KMS-11 (cell line): Measurements from ENCODE around the gene NFATC2.

Experiments
- H2AFZ ChIP-seq: fragments of 200-600 bp; sonication (generic); 2 replicates; pipeline ENCODE4 v1.6.1; 2016; ENCODE audit warnings: antibody characterized with exemption, mixed run types, low read depth
- H3K27ac ChIP-seq: fragments of 200-600 bp; sonication (generic); 2 replicates; pipeline ENCODE4 v1.6.1; 2016; ENCODE audit warnings: mild to moderate bottlenecking, mixed run types
- H3K27me3 ChIP-seq: fragments of 200-600 bp; sonication (generic); 2 replicates; pipeline ENCODE4 v1.6.1; 2017; ENCODE audit warnings: mild to moderate bottlenecking, low read depth, mixed run types, moderate library complexity; ENCODE audit not compliant: insufficient read depth
- H3K36me3 ChIP-seq: fragments of 200-600 bp; sonication (generic); 2 replicates; pipeline ENCODE4 v1.6.1; 2017; ENCODE audit warnings: mild to moderate bottlenecking, mixed run types; ENCODE audit not compliant: insufficient read depth
- H3K4me1 ChIP-seq: fragments of 200-600 bp; sonication (generic); 2 replicates; pipeline ENCODE4 v1.6.1; 2016; ENCODE audit warnings: mild to moderate bottlenecking, low read depth, mixed run types; ENCODE audit not compliant: poor library complexity, severe bottlenecking
- H3K4me2 ChIP-seq: fragments of 200-600 bp; sonication (generic); 2 replicates; pipeline ENCODE4 v1.7.0; 2016; ENCODE audit warnings: mild to moderate bottlenecking, mixed run types
- H3K4me3 ChIP-seq: fragments of 200-600 bp; sonication (generic); IDR thresholded peaks from 2 replicates; pipeline ENCODE4 v1.6.1; 2017; ENCODE audit warnings: low read depth, low read length, mixed read lengths; ENCODE audit not compliant: insufficient read depth
- H3K79me2 ChIP-seq: fragments of 200-600 bp; sonication (generic); 2 replicates; pipeline ENCODE4 v1.6.1; 2016; ENCODE audit warnings: low read depth, mixed run types; ENCODE audit not compliant: insufficient read depth
- H3K9ac ChIP-seq: fragments of 200-600 bp; sonication (generic); 2 replicates; pipeline ENCODE4 v1.6.1; 2016; ENCODE audit warnings: mild to moderate bottlenecking, mixed run types
- H4K20me1 ChIP-seq: fragments of 200-600 bp; sonication (generic); 2 replicates; pipeline ENCODE4 v1.6.1; 2016; ENCODE audit warnings: mild to moderate bottlenecking, mixed run types; ENCODE audit not compliant: insufficient read depth
- TF ChIP-seq, protein P1 (sequence below): fragments of 200-600 bp; sonication (generic); conservative IDR thresholded peaks from 2 replicates; pipeline ENCODE4 v1.6.1; 2017; ENCODE audit warnings: low read depth, mild to moderate bottlenecking, antibody characterized with exemption, low read length, moderate library complexity, mixed read lengths

NFATC2 gene

GRCh38 chr20:51434026-51434425 is 108.5 kb downstream of the NFATC2 start:
- TF ChIP-seq, protein P1, sequence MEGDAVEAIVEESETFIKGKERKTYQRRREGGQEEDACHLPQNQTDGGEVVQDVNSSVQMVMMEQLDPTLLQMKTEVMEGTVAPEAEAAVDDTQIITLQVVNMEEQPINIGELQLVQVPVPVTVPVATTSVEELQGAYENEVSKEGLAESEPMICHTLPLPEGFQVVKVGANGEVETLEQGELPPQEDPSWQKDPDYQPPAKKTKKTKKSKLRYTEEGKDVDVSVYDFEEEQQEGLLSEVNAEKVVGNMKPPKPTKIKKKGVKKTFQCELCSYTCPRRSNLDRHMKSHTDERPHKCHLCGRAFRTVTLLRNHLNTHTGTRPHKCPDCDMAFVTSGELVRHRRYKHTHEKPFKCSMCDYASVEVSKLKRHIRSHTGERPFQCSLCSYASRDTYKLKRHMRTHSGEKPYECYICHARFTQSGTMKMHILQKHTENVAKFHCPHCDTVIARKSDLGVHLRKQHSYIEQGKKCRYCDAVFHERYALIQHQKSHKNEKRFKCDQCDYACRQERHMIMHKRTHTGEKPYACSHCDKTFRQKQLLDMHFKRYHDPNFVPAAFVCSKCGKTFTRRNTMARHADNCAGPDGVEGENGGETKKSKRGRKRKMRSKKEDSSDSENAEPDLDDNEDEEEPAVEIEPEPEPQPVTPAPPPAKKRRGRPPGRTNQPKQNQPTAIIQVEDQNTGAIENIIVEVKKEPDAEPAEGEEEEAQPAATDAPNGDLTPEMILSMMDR: no peak
- H3K27me3 ChIP-seq: no peaks in the 10 kb centered on the region
- H3K79me2 ChIP-seq: no peaks in the 10 kb centered on the region
- H3K27ac ChIP-seq: no peak overlapping the region
- H4K20me1 ChIP-seq: no peaks in the 10 kb centered on the region
- no peak overlapping the region for H3K9ac ChIP-seq
- H3K4me2 ChIP-seq: no peak overlapping the region
- peaks cover 19% of the 10 kb centered on the region for H3K4me1 ChIP-seq
- H3K36me3 ChIP-seq: no peaks in the 10 kb centered on the region; the same call in 1 of the 2 replicates
- H2AFZ ChIP-seq: no peak overlapping the region
- no peak overlapping the region for H3K4me3 ChIP-seq

DNA sequence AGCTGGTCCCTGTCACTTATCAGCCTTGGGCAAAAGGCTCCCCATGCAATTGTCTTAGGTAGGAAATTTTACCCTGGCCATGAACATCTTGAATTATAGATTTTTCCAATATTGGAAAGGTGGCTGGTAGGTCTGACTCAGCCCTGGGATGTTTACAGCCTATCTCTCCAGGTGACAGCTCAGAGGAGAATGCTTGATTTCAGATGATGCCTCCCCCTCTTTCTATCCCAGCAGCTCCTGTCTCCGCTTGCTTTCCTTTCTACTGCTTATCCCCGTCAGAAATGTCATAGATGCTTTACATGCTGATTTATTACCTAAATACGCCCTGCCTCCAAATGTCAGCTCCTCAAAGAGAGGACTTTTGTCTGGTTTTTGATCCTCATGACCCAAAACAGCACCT is 109.6 kb downstream of the NFATC2 start:
- TF ChIP-seq, protein P1: no peak
- Histone ChIP-seq H4K20me1 (no peaks in the 10 kb centered on the region), H2AFZ (no peak overlapping the region), H3K4me1 (peaks cover 14% of the 10 kb centered on the region), H3K27me3 (no peaks in the 10 kb centered on the region), H3K4me2 (no peak overlapping the region), H3K4me3 (no peak overlapping the region), H3K36me3 (no peaks in the 10 kb centered on the region; the same call in 1 of the 2 replicates), H3K79me2 (no peaks in the 10 kb centered on the region), H3K27ac (no peak overlapping the region), H3K9ac (no peak overlapping the region)

DNA sequence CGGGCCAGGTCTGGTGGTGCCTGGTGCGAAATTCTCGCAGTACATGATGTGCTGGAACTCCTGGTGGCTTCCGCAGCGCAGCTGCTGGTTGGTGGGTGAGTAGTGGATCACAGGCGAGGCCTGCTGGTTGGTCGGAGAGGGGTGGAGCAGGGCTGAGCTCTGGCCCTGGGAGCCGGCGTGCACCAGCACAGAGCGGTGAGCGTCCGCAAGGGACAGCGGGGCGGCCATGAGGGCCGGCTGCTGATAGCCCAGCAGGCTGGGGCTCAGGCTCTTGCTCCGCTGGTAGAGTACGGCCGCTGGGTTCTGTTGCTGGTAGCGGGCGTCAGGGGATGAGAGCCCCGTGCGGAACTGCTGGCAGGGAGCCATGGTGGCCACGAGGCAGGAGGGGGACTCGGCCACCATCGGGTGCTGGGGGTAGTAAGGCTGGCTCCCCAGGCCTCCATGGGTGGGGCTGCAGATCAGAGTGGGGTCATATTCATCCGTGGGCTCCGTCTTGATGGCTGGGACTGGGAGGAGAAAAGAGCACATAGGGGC is 110.2 kb downstream of the NFATC2 start:
- no peak overlapping the region for H3K27ac ChIP-seq
- no peaks in the 10 kb centered on the region; the same call in 1 of the 2 replicates for H3K36me3 ChIP-seq
- no peak overlapping the region for H3K9ac ChIP-seq

GRCh38 chr20:51431321-51431720 is 111.2 kb downstream of the NFATC2 start:
- Histone ChIP-seq H3K9ac (no peak overlapping the region), H3K36me3 (no peaks in the 10 kb centered on the region; the same call in 1 of the 2 replicates), H3K4me3 (no peak overlapping the region), H3K4me2 (no peak overlapping the region), H3K4me1 (peaks cover under 1% of the 10 kb centered on the region), H4K20me1 (no peaks in the 10 kb centered on the region), H2AFZ (no peak overlapping the region), H3K27me3 (no peaks in the 10 kb centered on the region), H3K27ac (no peak overlapping the region), H3K79me2 (no peaks in the 10 kb centered on the region)
- TF ChIP-seq, protein P1: no peak

More for the DNA sequence above, 110.2 kb downstream of the NFATC2 start:
- Histone ChIP-seq H3K79me2 (no peaks in the 10 kb centered on the region), H2AFZ (no peak overlapping the region), H3K4me1 (peaks cover 10% of the 10 kb centered on the region), H3K4me2 (no peak overlapping the region), H4K20me1 (no peaks in the 10 kb centered on the region), H3K4me3 (no peak overlapping the region), H3K27me3 (no peaks in the 10 kb centered on the region)
- TF ChIP-seq, protein P1: no peak
